GM12891 (cell line): ENCODE results near the gene ABHD10.

ENCODE experiments used
- DNase-seq: peaks from one replicate; pipeline ENCODE4 v3.0.0; 2011; ENCODE audit warnings: low spot score; ENCODE audit not compliant: insufficient read length
- FAIRE-seq: peaks from 2 replicates; lab custom pipeline; 2011; peaks lifted over from hg19 to GRCh38; lab: Jason Lieb, UNC
- PAX5 ChIP-seq: IDR thresholded peaks from 2 replicates; pipeline ENCODE4 v1.6.1; 2011; ENCODE audit warnings: low read length, moderate library complexity, mild to moderate bottlenecking; ENCODE audit not compliant: insufficient read depth, severe bottlenecking
- POLR2A ChIP-seq: IDR thresholded peaks from 2 replicates; pipeline ENCODE4 v1.6.1; 2011; ENCODE audit warnings: low read depth, low read length, control low read depth
- POLR2AphosphoS5 ChIP-seq: IDR thresholded peaks from 2 replicates; pipeline ENCODE4 v1.6.1; 2011; ENCODE audit warnings: low read depth, low read length, control low read depth
- POU2F2 ChIP-seq: IDR thresholded peaks from 2 replicates; pipeline ENCODE4 v1.6.1; 2011; ENCODE audit warnings: low read depth, mild to moderate bottlenecking, control low read depth, low read length, moderate library complexity
- SPI1 ChIP-seq: IDR thresholded peaks from 2 replicates; pipeline ENCODE4 v1.6.1; 2011; ENCODE audit warnings: low read depth, low read length, control low read depth
- TAF1 ChIP-seq: IDR thresholded peaks from 2 replicates; pipeline ENCODE4 v1.6.1; 2011; ENCODE audit warnings: low read depth, low read length, control low read depth

ABHD10 gene

DNA sequence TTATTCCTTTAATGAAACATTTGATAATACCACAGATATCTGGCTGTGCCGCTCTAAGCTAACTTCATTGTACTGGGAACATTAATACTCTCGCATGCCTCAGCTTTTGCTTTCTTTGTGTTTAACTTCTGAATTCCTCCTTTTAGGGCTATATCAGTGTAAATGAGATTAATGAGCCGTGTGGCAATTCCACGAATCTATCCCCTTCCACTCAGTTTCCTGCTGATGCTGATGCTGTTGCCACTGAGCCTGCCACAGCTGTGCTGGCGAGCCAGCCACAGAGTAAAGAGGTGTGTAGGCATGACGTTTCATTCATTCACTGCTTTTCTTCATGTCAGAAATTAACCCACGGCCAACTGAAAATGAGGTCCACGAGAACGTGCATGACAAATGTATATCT lies 30.0 kb upstream of the ABHD10 start:
- TF ChIP-seq POU2F2 (no peak), TAF1 (no peak), SPI1 (no peak), PAX5 (no peak), POLR2A (no peak), POLR2AphosphoS5 (no peak)
- no peak for FAIRE-seq
- no peak for DNase-seq

DNA sequence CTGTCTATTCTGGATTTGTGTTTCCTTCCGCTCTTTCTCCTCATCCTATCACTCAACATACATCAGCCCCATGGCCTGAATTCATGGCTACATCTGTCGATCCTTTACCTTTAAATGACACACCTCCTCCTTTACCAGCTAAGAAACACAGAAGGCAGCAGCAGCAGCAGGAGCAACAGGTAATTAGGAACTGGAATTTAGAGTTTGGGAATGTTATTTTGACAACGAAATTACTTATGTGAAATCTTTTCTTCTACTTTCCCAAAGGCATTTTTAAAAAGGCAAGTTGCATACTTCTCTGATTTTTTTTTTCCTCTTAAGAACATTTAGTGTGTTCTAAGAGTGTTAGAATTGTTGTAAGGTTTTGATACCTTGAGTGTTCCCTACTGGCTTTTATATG lies 29.1 kb upstream of the ABHD10 start:
- no peak for FAIRE-seq
- TF ChIP-seq POU2F2 (no peak), SPI1 (no peak), TAF1 (no peak), POLR2AphosphoS5 (no peak), PAX5 (no peak), POLR2A (no peak)
- no peak for DNase-seq

DNA sequence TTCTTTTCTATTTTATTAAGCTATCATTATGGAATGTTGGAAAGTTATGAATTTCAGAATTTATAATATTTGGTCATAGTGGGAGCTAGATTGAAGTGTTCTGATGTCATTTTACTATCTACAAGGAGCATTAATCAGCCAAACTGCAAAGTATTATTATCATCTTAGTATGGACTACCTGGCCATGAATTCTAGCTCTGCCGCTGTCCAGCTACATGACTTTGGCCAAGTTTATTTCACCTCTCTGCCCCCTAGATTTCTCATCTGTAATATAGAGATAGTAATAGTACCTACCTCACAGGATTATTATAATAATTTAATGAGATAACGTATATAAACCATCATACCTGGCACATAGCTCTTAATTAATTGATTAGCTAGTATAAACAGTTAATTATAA lies 27.8 kb upstream of the ABHD10 start:
- TF ChIP-seq POLR2AphosphoS5 (no peak), PAX5 (no peak), POU2F2 (no peak), TAF1 (no peak), SPI1 (no peak), POLR2A (no peak)
- no peak for DNase-seq
- FAIRE-seq: no peak

DNA sequence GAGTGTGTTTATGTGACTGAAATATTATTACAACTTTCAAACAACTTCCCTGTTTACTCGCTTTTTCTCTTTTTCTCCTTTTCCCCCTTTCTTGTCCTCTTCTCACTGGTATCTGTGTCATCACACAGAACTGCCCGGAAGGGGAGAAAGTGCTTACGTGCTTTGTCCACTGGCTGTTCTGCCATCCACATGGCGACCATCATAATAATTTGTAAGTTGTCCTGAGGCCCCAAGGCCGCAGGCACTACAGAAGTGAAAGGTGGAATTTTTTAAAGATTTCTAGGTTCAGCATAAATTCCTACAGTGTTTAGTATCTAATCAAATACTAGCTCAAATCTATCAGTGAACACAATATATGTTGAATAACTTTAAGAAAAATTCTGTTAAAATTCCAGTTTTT lies 26.7 kb upstream of the ABHD10 start:
- FAIRE-seq: no peak
- DNase-seq: no peak
- TF ChIP-seq SPI1 (no peak), POLR2AphosphoS5 (no peak)

DNA sequence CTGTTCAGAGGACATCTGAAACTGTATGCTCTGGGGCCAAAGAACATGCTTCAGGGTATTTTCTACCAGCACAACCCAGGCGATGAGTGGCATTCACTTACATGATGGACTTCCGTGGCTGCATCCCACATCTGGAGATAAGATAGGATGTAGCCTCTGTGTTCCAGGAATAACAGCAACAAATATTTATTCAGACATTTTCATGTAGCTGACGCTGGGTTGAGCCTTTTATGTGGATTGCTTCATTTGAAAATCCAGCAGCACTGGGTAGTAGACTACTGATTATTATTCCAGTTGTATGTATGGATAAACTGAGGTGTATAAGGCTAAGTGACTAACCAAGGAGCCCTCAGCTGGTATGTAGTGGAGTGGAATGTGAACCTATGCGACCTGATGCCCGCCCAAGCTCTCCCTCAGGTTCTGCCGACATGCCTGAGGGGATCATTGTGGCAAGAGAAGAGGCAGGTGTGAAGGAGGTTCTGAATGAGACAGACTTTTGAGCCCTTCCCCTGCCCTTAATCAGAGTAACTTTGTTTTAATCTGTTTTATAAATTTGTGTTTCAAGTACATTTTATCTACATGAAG lies 25.9 kb upstream of the ABHD10 start:
- no peak for TF ChIP-seq TAF1
- no peak for TF ChIP-seq POU2F2
- no peak for TF ChIP-seq PAX5
- no peak for TF ChIP-seq POLR2AphosphoS5
- TF ChIP-seq SPI1: no peak
- TF ChIP-seq POLR2A: no peak
- no peak for FAIRE-seq
- DNase-seq: no peak

DNA sequence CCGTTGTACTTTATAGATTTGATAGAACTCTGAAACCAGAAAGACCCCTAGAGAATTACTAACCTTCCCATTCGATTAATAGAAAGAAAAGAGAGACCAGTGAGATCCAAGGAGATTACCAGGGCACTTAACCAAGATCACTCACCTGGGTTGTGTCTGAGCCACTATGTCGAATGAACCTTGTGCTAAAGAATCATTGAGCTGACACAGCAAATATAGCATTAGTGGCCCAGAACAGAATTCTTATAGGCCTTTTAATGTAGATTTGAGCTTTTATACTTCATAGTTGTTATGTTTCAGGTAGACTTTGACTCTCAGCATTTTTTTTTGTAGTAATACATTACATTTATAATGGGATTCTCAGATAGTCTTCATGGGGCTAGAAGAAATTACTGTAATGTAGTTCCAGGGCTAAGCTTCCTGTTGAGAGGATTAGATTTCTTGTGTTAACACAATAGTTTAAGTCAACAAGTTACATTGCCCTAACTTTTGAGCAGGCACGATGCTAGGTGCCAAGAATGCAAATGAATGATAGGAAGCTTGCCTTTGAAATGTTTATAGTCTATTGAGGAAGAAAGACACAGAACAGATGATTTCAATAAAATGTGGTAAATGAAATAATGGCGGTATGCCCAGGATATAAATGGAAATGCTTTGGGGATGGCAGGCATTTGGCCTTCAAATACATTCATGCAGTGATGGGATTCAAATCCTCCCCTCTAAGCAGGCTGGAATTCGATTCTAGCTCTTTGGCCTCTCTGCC lies 24.4 kb upstream of the ABHD10 start:
- no peak for TF ChIP-seq SPI1
- TF ChIP-seq TAF1: no peak
- TF ChIP-seq POU2F2: no peak
- no peak for TF ChIP-seq POLR2A
- no peak for TF ChIP-seq PAX5
- no peak for TF ChIP-seq POLR2AphosphoS5
- no peak for DNase-seq
- FAIRE-seq: no peak

DNA sequence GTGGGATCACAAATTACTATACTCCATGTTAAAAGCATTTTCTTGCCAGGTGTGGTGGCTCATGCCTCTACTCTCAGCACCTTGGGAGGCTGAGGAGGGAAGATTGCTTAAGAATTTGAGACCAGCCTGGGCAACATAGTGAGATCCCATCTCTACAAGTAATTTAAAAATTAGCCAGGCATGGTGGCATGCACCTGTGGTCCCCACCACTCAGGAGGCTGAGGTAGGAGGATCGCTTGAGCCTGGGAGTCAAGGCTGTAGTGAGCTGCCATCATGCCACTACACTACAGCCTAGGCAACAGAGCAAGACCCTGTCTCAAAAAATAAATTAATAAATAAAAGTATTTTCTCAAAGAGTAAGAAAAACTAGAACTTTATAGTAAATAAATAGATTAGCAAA lies 22.9 kb upstream of the ABHD10 start:
- no peak for FAIRE-seq
- no peak for DNase-seq
- TF ChIP-seq POLR2AphosphoS5 (no peak), SPI1 (no peak), POU2F2 (no peak), POLR2A (no peak), TAF1 (no peak), PAX5 (no peak)

DNA sequence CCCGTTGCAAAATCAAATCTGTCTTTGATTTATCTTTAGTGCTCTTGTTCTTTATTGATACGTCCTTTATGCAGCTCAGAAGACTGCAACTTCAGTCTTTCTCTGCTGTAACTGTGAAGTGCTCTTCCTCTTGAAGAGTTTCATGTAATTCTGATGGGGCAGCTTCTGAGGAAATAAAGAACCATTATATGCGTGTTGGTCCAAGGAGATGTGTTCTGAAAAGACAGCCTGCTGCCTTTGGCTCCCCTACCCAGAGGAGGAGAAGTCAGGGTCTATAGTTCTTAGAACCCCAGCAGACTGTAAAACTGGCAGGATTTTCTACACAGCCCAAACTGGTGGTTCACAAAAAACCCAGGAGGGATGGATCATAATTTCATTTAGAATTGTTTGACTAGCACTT lies 22.4 kb upstream of the ABHD10 start:
- FAIRE-seq: no peak

DNA sequence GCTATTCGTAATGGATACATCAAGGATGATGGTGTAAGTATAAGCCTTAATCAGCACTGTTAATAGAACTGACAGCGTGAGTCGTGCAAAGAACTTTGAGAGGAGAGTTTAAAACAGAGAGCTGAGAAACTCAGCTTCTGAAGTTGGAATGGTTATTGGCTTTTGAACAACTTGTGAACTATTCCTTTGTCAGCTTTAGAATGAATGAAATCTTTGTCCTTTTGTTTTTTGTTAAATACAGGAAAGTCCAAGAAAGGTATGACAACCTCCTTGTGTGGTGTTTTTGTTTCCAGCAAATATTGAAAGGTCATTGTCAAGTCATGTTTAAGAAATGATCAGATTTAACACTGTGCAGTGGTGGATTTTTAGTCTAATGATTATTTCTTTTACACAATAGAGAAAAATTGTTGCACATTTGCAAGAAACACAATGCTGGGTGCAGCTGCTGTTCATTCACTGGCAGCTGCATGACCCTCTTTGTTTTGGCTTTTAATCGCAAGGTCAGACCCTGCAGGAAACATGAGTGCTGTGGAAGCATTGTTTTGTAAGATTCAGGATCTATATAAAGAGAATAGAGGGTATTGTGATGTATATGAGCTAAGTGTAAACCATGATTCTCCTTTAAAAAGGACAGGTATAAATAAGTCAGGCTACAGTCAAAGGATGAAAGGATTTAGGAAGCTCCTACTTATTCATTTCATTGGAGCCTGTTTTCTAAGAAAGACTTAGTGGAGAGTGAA lies 21.7 kb upstream of the ABHD10 start:
- DNase-seq: no peak
- FAIRE-seq: no peak

More for the DNA sequence above, 22.4 kb upstream of the ABHD10 start:
- TF ChIP-seq POLR2AphosphoS5: no peak
- no peak for TF ChIP-seq PAX5
- no peak for TF ChIP-seq TAF1
- no peak for TF ChIP-seq POU2F2
- TF ChIP-seq SPI1: no peak
- TF ChIP-seq POLR2A: no peak
- no peak for DNase-seq

DNA sequence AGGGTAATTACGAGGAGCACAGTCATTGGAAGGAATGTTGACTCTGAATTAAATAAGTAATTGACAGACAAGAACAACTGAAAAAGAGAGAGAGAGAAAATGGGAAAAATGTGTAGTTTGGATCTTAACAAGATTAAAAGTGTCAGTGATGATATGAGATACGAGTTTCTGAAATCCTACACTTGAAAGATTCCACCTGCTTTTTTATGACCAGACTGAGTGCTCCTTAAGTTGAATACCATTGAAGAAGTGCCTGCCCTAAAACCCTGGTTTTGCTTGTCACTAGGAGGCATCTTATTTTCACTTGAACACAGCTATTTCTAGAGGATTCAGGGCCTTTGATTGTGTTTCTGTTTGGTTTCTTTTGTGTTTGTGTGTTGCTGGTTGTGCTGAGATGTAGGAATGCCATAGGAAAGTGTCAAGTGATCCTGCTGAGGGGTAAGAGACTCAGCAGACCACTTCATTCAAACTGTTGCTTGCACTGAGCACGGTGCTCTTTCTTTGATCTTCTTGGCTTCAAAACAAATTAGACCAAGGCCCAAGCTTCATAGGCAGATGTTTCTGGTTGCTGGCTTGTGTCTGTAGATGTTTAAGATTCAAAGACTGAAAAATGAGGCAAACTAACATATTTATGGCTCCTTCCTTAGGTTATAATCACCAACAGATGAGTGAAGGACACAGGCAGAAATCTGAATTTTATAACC lies 17.2 kb upstream of the ABHD10 start:
- TF ChIP-seq POLR2AphosphoS5: no peak
- TF ChIP-seq POLR2A: no peak
- TF ChIP-seq TAF1: no peak
- DNase-seq (no peak), FAIRE-seq (no peak)

More for the DNA sequence above, 21.7 kb upstream of the ABHD10 start:
- TF ChIP-seq PAX5: no peak
- TF ChIP-seq POLR2A: no peak
- no peak for TF ChIP-seq POU2F2
- no peak for TF ChIP-seq POLR2AphosphoS5
- TF ChIP-seq SPI1: no peak
- TF ChIP-seq TAF1: no peak
